HUES48 (cell line): ENCODE measurements around the gene IRF6.
"Not testable (repeated sequence)": the region's sequence is repeated elsewhere in the genome, so short reads cannot be mapped to it uniquely, and the experiment has no call there.

Experiments used
- H3K27ac ChIP-seq: one replicate; pipeline ENCODE4 v1.7.0; 2013; ENCODE audit warnings: low read depth, low read length, inconsistent platforms
- H3K27me3 ChIP-seq: 2 replicates; pipeline ENCODE4 v1.6.1; 2013; ENCODE audit warnings: mild to moderate bottlenecking, low read length; ENCODE audit not compliant: control insufficient read depth, insufficient read depth
- H3K36me3 ChIP-seq: 2 replicates; pipeline ENCODE4 v1.6.1; 2013; ENCODE audit warnings: low read length; ENCODE audit not compliant: control insufficient read depth, insufficient read depth
- H3K4me1 ChIP-seq: 2 replicates; pipeline ENCODE4 v1.6.1; 2013; ENCODE audit warnings: mild to moderate bottlenecking, low read length; ENCODE audit not compliant: control insufficient read depth, insufficient read depth
- H3K4me3 ChIP-seq: 2 replicates; pipeline ENCODE4 v1.5.1; 2013; ENCODE audit warnings: mild to moderate bottlenecking, low read depth, low read length
- H3K9ac ChIP-seq: 2 replicates; pipeline ENCODE4 v1.6.1; 2013; ENCODE audit warnings: mild to moderate bottlenecking, low read depth, low read length, moderate library complexity
- H3K9me3 ChIP-seq: 2 replicates; pipeline ENCODE4 v1.6.1; 2013; ENCODE audit warnings: low read length; ENCODE audit not compliant: control insufficient read depth, insufficient read depth

The IRF6 gene

GRCh38 chr1:209805341-209805781 lies 581 bp downstream of the IRF6 start:
- Histone ChIP-seq H3K27me3 (no peaks in the 10 kb centered on the region), H3K4me3 (peak overlapping the region; percentile 94), H3K27ac (no peak overlapping the region), H3K4me1 (peaks cover 5% of the 10 kb centered on the region), H3K36me3 (no peaks in the 10 kb centered on the region), H3K9ac (peak overlapping the region; percentile 65), H3K9me3 (no peaks in the 10 kb centered on the region)

- H3K9me3 ChIP-seq = no peaks in the 10 kb centered on the region
- peaks cover 4% of the 10 kb centered on the region; the same call in 1 of the 2 replicates for H3K36me3 ChIP-seq
- no peaks in the 10 kb centered on the region for H3K27me3 ChIP-seq
- H3K4me1 ChIP-seq = peaks cover 5% of the 10 kb centered on the region
- no peak overlapping the region for H3K9ac ChIP-seq
- no peak overlapping the region for H3K4me3 ChIP-seq
- no peak overlapping the region for H3K27ac ChIP-seq
These were observed 2.4 kb downstream of the IRF6 start for GRCh38 chr1:209803568-209803967.

- Histone ChIP-seq H3K27ac (no peak overlapping the region), H3K36me3 (peaks cover 4% of the 10 kb centered on the region; the same call in 1 of the 2 replicates)
These were observed 3.2 kb downstream of the IRF6 start for GRCh38 chr1:209802780-209803152.

GRCh38 chr1:209802117-209802779 lies 3.7 kb downstream of the IRF6 start:
- H3K36me3 ChIP-seq = peaks cover 4% of the 10 kb centered on the region; the same call in 1 of the 2 replicates
- H3K4me3 ChIP-seq = no peak overlapping the region

More at GRCh38 chr1:209802780-209803152, 3.2 kb downstream of the IRF6 start:
- peaks cover 5% of the 10 kb centered on the region for H3K4me1 ChIP-seq
- H3K9me3 ChIP-seq = no peaks in the 10 kb centered on the region
- H3K4me3 ChIP-seq = no peak overlapping the region
- no peak overlapping the region for H3K9ac ChIP-seq
- no peaks in the 10 kb centered on the region for H3K27me3 ChIP-seq

GRCh38 chr1:209800984-209801834 lies 4.7 kb downstream of the IRF6 start:
- peaks cover under 1% of the 10 kb centered on the region for H3K4me1 ChIP-seq
- H3K9me3 ChIP-seq = no peaks in the 10 kb centered on the region
- H3K27ac ChIP-seq = no peak overlapping the region
- no peak overlapping the region for H3K4me3 ChIP-seq
- no peaks in the 10 kb centered on the region for H3K27me3 ChIP-seq
- H3K9ac ChIP-seq = no peak overlapping the region
- peaks cover 4% of the 10 kb centered on the region; the same call in 1 of the 2 replicates for H3K36me3 ChIP-seq

More at GRCh38 chr1:209802117-209802779, 3.7 kb downstream of the IRF6 start:
- Histone ChIP-seq H3K4me1 (peaks cover 5% of the 10 kb centered on the region), H3K27me3 (no peaks in the 10 kb centered on the region), H3K9me3 (no peaks in the 10 kb centered on the region), H3K27ac (no peak overlapping the region), H3K9ac (no peak overlapping the region)

GRCh38 chr1:209797978-209798639 lies 7.8 kb downstream of the IRF6 start:
- Histone ChIP-seq H3K9ac (no peak overlapping the region), H3K4me3 (no peak overlapping the region), H3K36me3 (peaks cover 19% of the 10 kb centered on the region), H3K9me3 (no peaks in the 10 kb centered on the region), H3K27ac (no peak overlapping the region), H3K4me1 (no peaks in the 10 kb centered on the region), H3K27me3 (no peaks in the 10 kb centered on the region)

GRCh38 chr1:209793711-209794110 lies 12.2 kb downstream of the IRF6 start:
- H3K36me3 ChIP-seq = peaks cover 48% of the 10 kb centered on the region
- not testable (repeated sequence) for H3K4me3 ChIP-seq

GRCh38 chr1:209791920-209792319 lies 14.0 kb downstream of the IRF6 start:
- no peak overlapping the region for H3K9ac ChIP-seq
- no peaks in the 10 kb centered on the region for H3K9me3 ChIP-seq
- H3K36me3 ChIP-seq = peaks cover 53% of the 10 kb centered on the region
- H3K4me3 ChIP-seq = no peak overlapping the region
- no peaks in the 10 kb centered on the region for H3K27me3 ChIP-seq
- no peaks in the 10 kb centered on the region for H3K4me1 ChIP-seq
- H3K27ac ChIP-seq = no peak overlapping the region

More at GRCh38 chr1:209793711-209794110, 12.2 kb downstream of the IRF6 start:
- H3K4me1 ChIP-seq, H3K9me3 ChIP-seq, H3K27me3 ChIP-seq, H3K9ac ChIP-seq, H3K27ac ChIP-seq: not testable (repeated sequence)

GRCh38 chr1:209790286-209791193 lies 15.4 kb downstream of the IRF6 start:
- Histone ChIP-seq H3K27me3 (no peaks in the 10 kb centered on the region), H3K9ac (no peak overlapping the region), H3K9me3 (no peaks in the 10 kb centered on the region), H3K27ac (no peak overlapping the region), H3K4me3 (no peak overlapping the region), H3K36me3 (peaks cover 53% of the 10 kb centered on the region), H3K4me1 (no peaks in the 10 kb centered on the region)

- Histone ChIP-seq H3K4me3 (no peak overlapping the region), H3K9me3 (no peaks in the 10 kb centered on the region), H3K27ac (no peak overlapping the region), H3K36me3 (peaks cover 44% of the 10 kb centered on the region), H3K9ac (no peak overlapping the region), H3K4me1 (peaks cover 4% of the 10 kb centered on the region), H3K27me3 (no peaks in the 10 kb centered on the region)
These were observed 16.7 kb downstream of the IRF6 start for GRCh38 chr1:209789245-209789644.
